Upper lobe of left lung (tissue), 6 donors: ENCODE results near the gene MAN1A2. TPM values are rescaled to one million over a fixed set of nuclear protein-coding genes. Genes with fewer than 3 reads are reported as not detected.

ENCODE experiments used
- ATAC-seq, 2 donors: fragments of 200-7000 bp; cut with Tn5 transposase; one replicate each; pipeline ENCODE4 v1.9.1; 2022; ENCODE audit warnings: mild to moderate bottlenecking in 2 of 2, moderate library complexity in 2 of 2; ENCODE audit not compliant: low FRiP score in 2 of 2
- DNase-seq, 2 donors: peaks; one replicate each; pipeline ENCODE4 v3.0.0-alpha.2; 2019 to 2020
- H3K27ac ChIP-seq, 4 donors: fragments of 200-600 bp; sonication (generic); one replicate each; pipeline ENCODE4 v1.5.1; 2016 to 2019
- H3K27me3 ChIP-seq, 4 donors: fragments of 200-600 bp; sonication (generic); one replicate each; pipeline ENCODE4 v1.5.1; 2017 to 2019
- H3K36me3 ChIP-seq, 4 donors: fragments of 200-600 bp; sonication (generic); one replicate each; pipeline ENCODE4 v1.5.1; 2016 to 2019
- H3K4me1 ChIP-seq, 4 donors: fragments of 200-600 bp; sonication (generic); one replicate each; pipeline ENCODE4 v1.5.1; 2018 to 2019
- H3K4me3 ChIP-seq, 4 donors: fragments of 200-600 bp; sonication (generic); one replicate each; pipeline ENCODE4 v1.5.1; 2017 to 2019; ENCODE audit warnings: mild to moderate bottlenecking in 2 of 4, moderate library complexity in 1 of 4
- H3K9me3 ChIP-seq, 4 donors: fragments of 200-600 bp; sonication (generic); one replicate each; pipeline ENCODE4 v1.5.1; 2018 to 2019
- EP300 ChIP-seq, 4 donors: sonication (generic); formaldehyde crosslinking; IDR thresholded peaks; one replicate each; pipeline ENCODE4 v1.5.1; 2017; ENCODE audit warnings: antibody characterized with exemption in 4 of 4, control low read depth in 2 of 4
- POLR2A ChIP-seq, 4 donors: fragments of 450-650 bp; IDR thresholded peaks; one replicate each; pipeline ENCODE4 v1.5.1; 2016 to 2017; ENCODE audit warnings: antibody characterized with exemption in 4 of 4, mild to moderate bottlenecking in 2 of 4
- POLR2AphosphoS5 ChIP-seq, 2 donors: sonication (generic); formaldehyde crosslinking; IDR thresholded peaks; one replicate each; pipeline ENCODE4 v1.5.1; 2017; ENCODE audit warnings: antibody characterized with exemption in 2 of 2
- WGBS, 2 donors: methylation state at CpG; one replicate each; pipeline ENCODE4 v1.1.5; 2017 to 2018; 5-methylcytosine and 5-hydroxymethylcytosine counted together
- total RNA-seq, 6 donors: library from RNA; depleted of rRNA in 4 of 6; stranded (reverse); fragments of >200 nt in 4 of 6; gene quantifications; one replicate each; pipeline versions ENCODE4 v1.1.0 to v1.2.1, GENCODE V29; 2016 to 2021
- TF ChIP-seq, protein P1 (sequence below), 6 experiments: fragments of 450-650 bp in 4 of 6; fragments of 200-600 bp in 2 of 6; sonication (generic) in 2 of 6; IDR thresholded peaks; one replicate each; pipeline ENCODE4 v1.5.1; 2016 to 2019; ENCODE audit warnings: antibody characterized with exemption in 6 of 6
- donor health status: DM: no; HTN: no; CAD: no; lungs with moderate emphysema.
- donor health status: DM: no; HTN: yes; CAD: no; lungs with severe emphysema.

The MAN1A2 gene
- total RNA-seq, 6 donors from 2014 or later: 25.5 to 45.2 (median 33.3) TPM

GRCh38 chr1:117336088-117336817 lies 31.0 kb upstream of the MAN1A2 start:
- TF ChIP-seq, protein P1, sequence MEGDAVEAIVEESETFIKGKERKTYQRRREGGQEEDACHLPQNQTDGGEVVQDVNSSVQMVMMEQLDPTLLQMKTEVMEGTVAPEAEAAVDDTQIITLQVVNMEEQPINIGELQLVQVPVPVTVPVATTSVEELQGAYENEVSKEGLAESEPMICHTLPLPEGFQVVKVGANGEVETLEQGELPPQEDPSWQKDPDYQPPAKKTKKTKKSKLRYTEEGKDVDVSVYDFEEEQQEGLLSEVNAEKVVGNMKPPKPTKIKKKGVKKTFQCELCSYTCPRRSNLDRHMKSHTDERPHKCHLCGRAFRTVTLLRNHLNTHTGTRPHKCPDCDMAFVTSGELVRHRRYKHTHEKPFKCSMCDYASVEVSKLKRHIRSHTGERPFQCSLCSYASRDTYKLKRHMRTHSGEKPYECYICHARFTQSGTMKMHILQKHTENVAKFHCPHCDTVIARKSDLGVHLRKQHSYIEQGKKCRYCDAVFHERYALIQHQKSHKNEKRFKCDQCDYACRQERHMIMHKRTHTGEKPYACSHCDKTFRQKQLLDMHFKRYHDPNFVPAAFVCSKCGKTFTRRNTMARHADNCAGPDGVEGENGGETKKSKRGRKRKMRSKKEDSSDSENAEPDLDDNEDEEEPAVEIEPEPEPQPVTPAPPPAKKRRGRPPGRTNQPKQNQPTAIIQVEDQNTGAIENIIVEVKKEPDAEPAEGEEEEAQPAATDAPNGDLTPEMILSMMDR (IDR thresholded peaks at IDR 0.05): no peak
- TF ChIP-seq POLR2A (IDR thresholded peaks at IDR 0.05) (no peak), EP300 (IDR thresholded peaks at IDR 0.05) (no peak), POLR2AphosphoS5 (IDR thresholded peaks at IDR 0.05) (no peak)
- Histone ChIP-seq H3K4me3 (no peak overlapping the region), H3K4me1 (peaks cover 0 to 5% (median 0%) of the 10 kb centered on the region in 4 donors), H3K27me3 (no peaks in the 10 kb centered on the region), H3K27ac (no peak overlapping the region), H3K36me3 (no peaks in the 10 kb centered on the region), H3K9me3 (no peaks in the 10 kb centered on the region)
- ATAC-seq (no peak), DNase-seq (no peak)
- 37 to 42% methylated on average over 2 of the region's 2 CpGs for WGBS, 2 donors

DNA sequence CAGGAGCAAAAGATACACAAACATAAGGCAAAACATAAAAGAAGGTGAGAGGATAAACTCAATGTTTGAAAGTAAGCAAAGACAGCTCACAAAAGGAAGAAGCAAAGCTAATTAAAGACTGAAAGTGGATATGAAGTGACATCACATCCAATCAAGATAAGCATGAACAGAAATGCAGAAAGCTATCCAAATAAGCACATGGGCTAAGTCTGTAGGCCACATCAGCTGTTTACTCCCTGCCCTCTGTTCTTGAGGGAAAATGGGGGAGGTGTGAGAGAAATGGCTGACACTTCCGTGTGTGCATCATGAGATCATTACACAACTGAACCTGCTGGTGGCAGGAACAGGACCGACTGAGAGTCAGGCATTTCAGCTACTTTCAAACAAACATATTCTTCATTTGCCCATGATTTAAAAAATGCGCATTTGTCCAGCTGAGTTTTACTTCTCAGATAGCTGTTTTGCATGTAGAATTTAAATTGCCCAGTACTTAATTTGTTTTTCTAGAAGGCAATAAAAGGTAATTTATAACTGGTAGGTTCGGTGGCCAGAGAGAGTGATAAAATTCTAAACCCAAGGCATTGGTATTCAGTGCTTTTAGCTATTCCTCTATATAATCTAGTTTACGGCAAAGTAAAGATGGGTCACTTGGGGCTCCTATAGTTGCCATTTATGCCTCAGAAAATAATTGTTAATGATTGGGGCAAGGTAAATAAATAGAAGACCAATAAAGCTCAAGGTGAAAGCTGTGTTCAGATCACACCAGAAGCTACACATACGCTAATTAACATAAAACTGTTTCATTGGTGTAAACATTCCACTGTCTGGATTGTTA lies 27.2 kb upstream of the MAN1A2 start:
- no peaks in the 10 kb centered on the region for H3K27me3 ChIP-seq
- ATAC-seq: peak in 1 of 2 donors; percentile 68
- H3K36me3 ChIP-seq: no peaks in the 10 kb centered on the region
- peak in 1 of 2 donors; percentile 31 for DNase-seq
- 62 to 66% methylated on average over 6 of the region's 6 CpGs for WGBS, 2 donors
- no peak overlapping the region for H3K4me3 ChIP-seq
- no peak for TF ChIP-seq EP300 (IDR thresholded peaks at IDR 0.05)
- TF ChIP-seq, protein P1 (IDR thresholded peaks at IDR 0.05): peak in 1 of 6 experiments; percentile 20
- no peak for TF ChIP-seq POLR2A (IDR thresholded peaks at IDR 0.05)
- no peaks in the 10 kb centered on the region for H3K9me3 ChIP-seq
- H3K27ac ChIP-seq: no peak overlapping the region
- peaks cover 0 to 5% (median 0%) of the 10 kb centered on the region in 4 donors for H3K4me1 ChIP-seq

GRCh38 chr1:117341123-117341522 lies 26.1 kb upstream of the MAN1A2 start:
- DNase-seq: no peak
- Histone ChIP-seq H3K4me1 (peaks cover 0 to 5% (median 0%) of the 10 kb centered on the region in 4 donors), H3K27me3 (no peaks in the 10 kb centered on the region), H3K36me3 (no peaks in the 10 kb centered on the region), H3K4me3 (no peak overlapping the region), H3K27ac (no peak overlapping the region), H3K9me3 (no peaks in the 10 kb centered on the region)
- 89 to 90% methylated on average over 5 of the region's 5 CpGs for WGBS, 2 donors
- no peak for ATAC-seq
- TF ChIP-seq EP300 (IDR thresholded peaks at IDR 0.05) (no peak), POLR2AphosphoS5 (IDR thresholded peaks at IDR 0.05) (no peak), POLR2A (IDR thresholded peaks at IDR 0.05) (no peak)
- TF ChIP-seq, protein P1 (IDR thresholded peaks at IDR 0.05): no peak

DNA sequence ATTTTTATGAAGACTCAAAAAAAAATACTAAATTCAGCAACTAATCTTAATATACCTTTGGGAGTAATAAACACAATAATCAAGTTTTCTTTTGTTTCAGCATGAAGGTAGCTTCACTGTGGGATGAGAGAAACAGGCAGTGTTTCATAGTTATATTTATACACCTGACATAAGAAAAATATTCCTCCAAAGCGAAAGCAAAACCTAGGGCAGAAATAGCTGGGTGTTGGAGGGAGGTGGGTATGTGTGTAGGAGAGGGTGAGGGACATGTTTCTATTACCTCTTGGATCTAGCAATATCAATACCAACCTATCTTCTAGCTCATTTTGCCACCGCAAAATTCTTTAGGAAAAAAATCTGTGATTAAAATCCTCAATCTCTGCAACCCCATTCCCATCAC lies 24.9 kb upstream of the MAN1A2 start:
- Histone ChIP-seq H3K9me3 (no peaks in the 10 kb centered on the region), H3K27ac (no peak overlapping the region), H3K4me1 (peaks cover 0 to 5% (median 0%) of the 10 kb centered on the region in 4 donors), H3K27me3 (no peaks in the 10 kb centered on the region), H3K36me3 (no peaks in the 10 kb centered on the region), H3K4me3 (no peak overlapping the region)
- TF ChIP-seq POLR2A (IDR thresholded peaks at IDR 0.05) (no peak), EP300 (IDR thresholded peaks at IDR 0.05) (no peak), POLR2AphosphoS5 (IDR thresholded peaks at IDR 0.05) (no peak)
- TF ChIP-seq, protein P1 (IDR thresholded peaks at IDR 0.05): no peak
- DNase-seq: no peak
- ATAC-seq: no peak
- WGBS, 2 donors: 81 to 91% methylated on average over 2 of the region's 2 CpGs
